GM21528 (cell line): ENCODE results near the gene ARAP3.
A peak's percentile ranks its signal among the peaks of the same experiment; 100 is the strongest.

Experiments
- ATAC-seq: cut with Tn5 transposase; IDR thresholded peaks from one replicate; pipeline ENCODE4 v1.9.1; 2021; ENCODE audit warnings: mild to moderate bottlenecking, moderate library complexity; ENCODE audit not compliant: unreplicated experiment, low FRiP score

Gene ARAP3

DNA sequence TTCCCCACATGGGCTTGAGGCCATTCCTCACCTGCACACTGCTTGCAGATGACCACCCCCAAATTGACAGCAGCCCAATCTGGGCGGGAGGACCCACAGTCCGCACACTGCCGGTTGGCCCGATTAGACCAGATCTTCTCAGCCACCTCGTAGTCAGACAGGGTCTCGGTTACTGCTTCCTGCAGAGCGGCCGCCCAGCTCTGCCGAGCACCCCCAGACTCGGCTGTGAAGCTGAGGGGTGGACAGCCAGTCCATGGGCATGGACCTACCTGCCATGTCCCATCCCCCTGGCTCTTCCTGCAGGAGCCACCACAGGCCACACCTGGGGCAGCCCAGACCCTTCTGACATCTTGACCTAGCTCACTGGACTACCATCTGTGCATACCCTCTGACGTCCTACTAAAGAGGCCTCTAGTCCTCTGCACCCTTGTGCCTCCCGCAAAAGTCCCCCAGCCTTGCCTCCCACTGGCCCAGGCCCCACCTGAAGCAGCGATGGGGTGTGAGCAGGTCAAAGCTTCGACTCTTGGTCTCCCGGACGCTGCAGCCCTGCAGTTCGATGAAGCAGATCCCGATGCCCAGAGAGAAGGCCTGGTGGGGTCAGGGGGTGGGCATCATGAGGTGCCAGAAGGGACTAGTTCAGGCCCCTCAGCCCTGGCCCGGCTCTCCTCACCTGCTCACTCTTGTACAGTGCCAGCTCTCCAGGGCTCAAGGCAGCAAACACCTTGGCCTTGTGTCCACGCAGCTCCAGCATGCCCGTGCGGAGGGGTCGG lies 9.8 kb downstream of the ARAP3 start:
- no peak for ATAC-seq

DNA sequence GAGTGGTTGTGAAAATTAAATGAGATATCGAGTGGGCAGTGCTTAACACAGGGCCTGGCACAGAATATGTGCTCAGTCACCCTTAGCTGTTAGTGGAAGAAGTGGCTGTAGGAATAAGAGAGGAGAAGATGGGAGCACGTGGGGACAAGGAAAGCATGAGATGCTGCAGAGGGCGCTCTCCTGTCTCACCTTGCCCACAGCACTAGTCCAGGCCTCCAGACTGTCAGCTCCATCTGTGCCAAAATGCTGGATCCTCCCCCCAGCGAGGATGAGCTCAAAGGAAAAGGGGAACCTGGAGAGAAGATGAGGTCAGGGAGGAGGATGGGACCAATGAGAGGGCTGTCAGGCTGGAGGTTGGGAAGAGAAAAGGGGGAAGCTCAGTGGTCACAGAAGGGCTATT lies 12.5 kb downstream of the ARAP3 start:
- no peak for ATAC-seq

DNA sequence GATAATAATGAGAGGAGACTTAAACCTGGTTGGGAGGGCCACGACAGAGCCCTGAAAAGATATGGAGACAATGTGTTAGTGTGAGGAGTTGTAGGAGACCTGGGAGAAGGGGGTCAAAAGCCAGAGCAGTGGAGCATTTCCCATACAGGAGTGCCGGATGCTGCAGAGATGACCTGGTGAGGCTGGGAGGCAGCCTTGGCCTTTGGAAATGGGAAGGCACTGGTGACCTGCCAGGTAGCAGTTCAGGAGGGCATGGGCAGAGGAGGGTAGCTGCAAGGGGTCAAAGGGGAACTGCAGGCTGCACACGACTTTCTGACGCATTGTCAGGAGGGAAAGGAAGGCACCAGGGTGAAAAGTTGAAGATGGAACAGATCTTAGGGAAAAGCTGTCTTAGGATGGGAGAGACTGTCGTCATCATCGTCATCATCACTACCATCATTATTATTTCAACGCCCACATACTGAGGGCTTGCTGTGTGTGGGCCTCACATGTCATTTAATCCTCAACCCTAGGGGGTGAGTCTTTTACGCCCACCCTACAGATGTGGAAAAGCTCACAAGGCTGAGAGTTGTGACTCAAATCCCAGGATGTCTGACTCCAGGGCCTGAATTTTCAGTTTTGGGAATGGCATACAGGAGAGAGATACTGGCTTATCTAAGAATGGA lies 13.3 kb downstream of the ARAP3 start:
- ATAC-seq = no peak

DNA sequence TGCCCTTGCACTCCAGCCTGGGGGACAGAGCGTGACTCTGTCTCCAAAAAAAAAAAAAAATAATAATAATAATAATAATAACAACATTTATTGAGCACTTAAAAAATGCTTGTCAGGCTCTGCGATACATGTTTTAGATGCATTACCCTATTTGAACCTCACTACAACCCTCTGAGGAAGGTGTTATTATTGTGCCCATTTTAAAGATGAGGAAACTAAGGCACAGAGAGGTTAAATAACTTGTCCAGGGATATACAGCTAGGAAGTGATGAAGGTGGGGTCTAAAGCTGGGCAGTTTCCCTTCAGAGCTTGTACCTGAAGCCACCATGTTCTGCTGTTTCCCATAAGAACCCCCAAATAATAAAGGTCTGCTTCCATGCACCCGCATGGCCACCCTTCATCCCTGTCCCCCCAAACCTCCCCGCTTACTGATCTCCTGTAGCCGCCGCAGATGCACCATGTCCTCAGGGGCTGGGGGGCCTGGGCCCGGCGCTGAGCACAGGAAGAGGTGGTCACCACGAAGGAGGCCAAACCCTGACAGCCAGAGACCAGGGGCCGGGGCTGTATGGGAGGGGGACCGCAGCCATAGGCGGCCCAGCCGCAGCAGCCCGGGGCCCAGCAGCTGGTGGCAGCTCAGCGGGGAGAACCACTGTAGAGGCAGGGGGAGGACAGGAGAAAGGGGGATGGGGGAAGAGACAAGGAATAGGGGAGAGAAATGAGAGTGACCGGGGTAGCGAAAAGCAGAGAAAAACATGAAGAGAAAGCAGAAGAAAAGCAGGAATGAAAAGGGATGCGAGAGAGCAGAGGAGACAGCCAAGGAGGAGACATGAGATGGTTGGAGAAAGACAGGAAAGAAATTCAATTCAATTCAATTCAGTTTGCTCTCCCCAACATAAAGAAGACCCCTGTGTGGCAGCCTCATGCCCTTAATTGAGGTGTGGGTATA lies 15.8 kb downstream of the ARAP3 start:
- no peak for ATAC-seq

DNA sequence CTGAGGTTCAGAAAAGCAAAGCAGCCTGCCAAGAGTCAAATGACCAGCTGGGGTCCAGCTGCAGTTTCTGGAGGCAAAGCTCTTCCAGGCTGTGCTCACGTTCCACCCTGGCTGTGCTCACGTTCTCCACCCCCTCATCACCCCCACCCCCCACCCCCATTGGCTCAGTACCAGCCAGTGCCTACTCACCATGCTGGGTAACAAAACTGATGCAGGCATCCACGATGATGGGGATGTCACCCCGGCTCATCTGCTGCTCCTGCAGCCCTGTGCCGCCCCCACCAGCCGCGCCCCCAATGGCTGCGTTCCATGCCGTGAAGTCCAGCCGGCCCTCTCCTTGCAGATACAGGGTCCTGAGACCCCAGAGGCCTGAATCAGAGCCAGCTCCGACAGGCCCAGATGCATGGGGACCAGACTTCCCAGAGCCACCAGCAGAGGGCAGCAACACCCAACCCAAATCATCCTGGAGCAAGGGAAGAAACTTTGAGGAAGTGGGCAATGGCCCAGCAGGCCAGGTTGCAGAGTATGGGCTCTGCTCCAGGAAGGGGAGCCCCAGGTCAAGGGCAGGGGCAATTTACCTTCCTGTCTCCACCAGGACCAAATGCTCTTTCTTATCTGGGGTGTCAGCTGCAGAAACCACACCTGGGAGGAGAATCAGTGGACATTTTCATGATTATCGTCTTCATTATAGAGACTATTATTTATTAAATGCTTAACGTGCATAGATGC lies 17.1 kb downstream of the ARAP3 start:
- peak; percentile 91 for ATAC-seq

DNA sequence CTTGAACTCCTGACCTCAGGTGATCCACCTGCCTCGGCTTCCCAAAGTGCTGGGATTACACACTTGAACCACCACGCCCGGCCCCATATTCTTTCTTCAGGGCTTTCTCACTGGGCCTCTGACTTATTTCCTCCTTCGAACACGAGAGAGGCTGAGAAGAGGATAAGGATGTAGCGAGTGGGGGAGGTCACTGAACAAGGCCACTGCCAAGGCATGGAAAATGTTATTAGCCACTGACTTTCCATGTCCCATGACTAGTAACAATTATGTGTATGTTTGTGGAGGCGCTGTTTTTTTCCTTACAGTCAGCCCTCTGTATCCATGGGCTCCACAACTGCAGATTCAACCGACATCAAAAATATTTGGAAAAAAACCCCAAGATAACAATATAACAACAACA lies 18.5 kb downstream of the ARAP3 start:
- ATAC-seq = no peak

DNA sequence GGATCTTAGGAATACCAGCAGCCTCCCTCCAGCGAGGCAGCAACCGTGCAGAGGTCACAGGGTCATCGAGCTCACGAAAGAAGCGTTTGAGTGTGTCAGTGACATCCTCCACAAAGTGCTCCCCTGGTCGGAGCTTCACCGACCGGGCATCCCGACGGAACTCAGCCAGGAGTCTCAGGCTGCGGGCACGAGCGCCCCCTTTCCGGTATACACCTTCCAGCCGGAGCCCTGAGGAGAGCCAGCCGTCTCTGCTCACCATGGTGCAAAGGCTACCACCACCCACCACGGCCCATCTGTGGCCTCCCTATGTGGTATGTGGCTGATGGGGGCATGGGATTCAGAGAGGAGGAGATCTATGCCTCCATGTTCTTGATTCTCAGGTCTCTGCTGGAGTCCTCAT lies 20.0 kb downstream of the ARAP3 start:
- ATAC-seq = no peak

DNA sequence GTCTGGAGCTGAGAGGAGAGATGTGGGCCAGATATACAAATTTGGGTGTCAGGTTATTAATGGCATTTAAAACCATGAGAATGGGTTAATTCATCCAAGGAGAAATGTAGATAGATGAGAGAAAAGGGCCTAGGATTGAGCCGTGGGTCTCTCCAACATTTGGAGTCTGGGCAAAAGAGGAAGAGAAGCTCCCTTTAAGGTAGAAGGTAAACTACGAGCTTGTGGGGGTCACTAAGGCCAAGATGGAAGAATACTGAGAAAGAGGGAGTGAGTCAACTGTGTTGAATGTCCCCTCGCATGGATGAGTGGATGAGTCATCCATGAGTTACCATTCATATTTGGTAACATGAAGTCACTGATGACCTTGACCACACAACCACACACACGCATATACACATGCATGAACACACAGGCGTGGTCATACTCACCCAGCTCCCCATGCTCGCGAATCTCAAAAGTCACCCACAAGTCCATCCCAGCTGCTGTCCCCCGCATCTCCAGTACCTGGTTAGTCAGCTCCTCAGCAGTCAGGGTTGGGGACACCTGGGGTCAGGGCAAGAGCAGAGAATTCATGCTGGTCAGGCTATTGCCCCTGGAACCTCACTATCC lies 24.0 kb downstream of the ARAP3 start:
- no peak for ATAC-seq

DNA sequence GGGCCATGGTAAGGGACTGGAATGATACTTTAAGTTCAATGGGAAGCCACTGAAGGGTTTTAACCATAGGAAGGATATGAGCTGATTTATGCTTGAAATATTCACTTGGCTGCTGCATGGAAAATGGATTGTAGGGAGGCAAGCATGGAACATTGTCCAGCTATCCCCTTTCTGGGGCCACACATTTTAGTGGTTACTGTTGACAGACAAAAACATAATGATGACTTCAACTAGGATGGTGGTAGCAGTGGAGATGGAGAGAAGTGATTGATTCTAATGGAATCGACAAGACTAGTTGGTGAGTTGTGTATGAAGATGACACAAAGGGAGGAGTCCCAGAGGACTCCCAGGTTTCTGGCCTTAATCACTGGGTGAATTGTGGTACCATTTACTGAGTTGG lies 24.6 kb downstream of the ARAP3 start:
- ATAC-seq = no peak

DNA sequence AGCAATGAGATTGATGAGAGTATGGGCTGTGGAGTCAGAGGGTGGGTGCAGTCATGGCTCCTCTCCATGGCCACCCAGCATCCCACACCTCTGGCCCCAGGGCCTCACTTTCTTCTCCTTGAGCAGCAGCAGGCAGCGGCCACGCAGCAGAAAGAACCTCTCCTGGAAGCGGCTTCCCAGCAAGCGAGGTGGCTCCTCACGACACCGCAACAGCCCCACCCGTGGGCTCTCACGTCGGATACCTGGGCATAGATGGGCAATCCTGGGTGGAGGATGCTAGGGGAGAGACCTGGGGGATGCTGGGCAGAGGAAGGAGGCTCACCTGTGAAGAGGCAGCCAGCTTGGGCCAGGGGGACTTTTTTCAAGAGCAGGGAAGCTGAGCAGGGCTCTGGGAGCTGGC lies 25.6 kb downstream of the ARAP3 start:
- no peak for ATAC-seq

DNA sequence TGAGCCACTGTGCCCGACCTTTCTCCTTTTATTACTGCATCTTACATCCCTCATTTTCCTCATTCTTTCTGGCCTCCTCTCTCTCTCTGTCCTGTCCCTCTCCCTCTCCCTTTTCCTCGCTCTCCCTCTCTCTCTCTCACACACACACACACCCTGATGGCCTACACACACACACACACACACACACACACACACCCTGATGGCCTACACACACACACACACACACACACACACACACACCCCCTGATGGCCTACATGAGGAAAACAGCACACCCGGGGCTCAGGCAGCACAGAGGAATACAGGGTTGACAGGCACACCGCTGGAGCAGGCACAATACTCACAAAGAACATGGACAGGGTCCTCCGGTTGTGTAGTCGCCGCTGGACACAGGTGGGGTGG lies 27.0 kb downstream of the ARAP3 start:
- ATAC-seq = no peak

DNA sequence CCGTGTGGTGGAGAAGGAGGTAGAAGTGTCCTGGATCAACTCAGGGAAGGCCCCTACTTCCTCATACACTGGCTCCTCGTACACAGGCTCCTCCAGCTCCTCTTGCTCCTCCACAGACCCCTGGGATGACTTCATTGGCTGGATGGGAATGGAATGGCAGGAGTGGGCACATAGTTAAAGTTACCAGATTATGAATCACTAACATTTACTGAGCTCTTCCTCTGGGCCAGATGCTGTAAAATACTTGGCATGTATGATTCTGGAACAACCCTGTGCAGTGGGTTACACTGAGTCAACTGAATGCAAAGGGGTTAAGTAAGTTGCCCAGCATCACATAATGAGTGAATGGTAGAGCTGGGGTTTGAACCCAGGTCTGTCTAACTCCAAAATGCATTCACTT lies 27.7 kb downstream of the ARAP3 start:
- ATAC-seq = no peak

DNA sequence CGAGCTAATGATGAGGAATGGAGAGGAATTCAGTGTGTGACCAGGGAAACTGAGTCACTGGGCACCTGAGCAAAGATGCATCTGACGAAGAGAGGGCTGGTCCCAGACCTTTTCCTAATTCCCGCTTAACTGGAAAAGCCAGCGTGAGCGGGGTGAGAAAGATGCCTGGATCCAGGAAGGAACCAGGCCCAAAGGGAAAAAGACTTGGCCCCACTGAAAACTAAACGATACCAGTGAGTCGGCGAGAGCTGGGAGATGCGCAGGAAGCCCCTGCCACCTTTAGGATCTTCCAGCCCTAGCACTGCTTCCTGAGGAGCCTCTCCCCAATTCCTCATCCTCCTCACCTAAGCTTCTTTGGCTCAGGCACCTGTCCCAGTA lies 30.3 kb downstream of the ARAP3 start:
- no peak for ATAC-seq

DNA sequence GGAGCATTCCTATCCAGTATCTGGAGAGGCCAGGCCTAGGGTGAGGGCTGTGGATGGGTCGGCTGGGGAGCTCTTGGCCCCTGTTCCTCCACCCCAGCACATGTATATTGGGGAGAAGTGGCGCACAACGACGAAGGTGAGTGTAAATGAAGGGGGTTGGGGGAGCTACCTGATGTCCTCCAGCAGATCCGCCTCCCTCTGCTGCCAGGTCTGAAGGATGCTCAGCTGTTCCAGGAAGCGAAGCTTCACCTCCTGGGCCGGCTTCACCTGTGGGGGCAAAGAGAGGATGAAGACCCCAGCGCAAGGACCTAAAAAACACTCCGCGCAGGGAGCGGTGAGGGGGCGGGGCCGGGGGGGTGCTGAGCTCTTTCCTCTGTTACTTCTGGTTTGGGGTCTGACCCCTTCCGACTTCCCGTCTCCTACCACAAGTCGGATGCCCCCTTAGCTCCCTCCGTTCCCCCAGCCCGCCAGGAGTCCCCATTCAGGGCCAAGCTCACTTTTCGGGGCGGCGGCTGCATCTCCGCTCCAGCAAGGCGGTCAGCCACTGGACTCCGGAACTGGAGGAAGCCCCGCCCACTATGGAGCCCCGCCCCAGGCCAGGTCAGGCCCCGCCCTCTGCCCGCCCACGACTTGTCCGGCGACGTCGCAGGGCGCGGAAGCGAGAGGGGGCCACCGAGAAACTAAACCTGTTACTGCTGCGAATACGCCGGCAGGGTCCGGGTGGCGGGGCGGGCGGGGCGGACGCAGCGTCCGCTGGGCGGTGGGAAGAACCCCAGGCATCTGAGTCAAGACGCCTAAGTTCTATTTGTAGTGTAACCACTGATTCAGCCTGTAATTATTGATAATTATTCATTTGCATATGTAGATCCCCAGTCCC lies 30.9 kb downstream of the ARAP3 start, which contains the start of gene FCHSD1:
Gene FCHSD1 (minus strand): TSS at position 568 of the 877 bp plus-strand sequence. CDS start 50 bp downstream, at position 518.
- ATAC-seq = peak; percentile 95

DNA sequence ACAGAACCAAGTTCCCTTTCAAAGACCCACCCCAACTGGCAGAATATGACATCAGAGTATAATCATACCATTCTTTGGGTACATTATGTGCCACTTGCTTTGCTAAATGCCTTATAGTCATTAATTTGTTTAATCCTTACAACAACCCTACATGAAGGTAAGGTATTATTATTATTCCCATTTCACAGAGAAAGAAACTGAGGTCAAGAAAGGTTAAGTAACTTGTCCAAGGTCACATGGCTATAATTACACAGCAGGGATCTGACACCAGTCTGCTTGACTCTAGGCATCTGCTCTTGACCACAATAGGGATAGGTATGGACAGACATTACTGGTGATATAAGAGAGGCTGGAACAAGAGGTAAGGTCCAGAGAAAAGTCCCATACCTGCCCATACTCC lies 32.1 kb downstream of the ARAP3 start:
- ATAC-seq = no peak

DNA sequence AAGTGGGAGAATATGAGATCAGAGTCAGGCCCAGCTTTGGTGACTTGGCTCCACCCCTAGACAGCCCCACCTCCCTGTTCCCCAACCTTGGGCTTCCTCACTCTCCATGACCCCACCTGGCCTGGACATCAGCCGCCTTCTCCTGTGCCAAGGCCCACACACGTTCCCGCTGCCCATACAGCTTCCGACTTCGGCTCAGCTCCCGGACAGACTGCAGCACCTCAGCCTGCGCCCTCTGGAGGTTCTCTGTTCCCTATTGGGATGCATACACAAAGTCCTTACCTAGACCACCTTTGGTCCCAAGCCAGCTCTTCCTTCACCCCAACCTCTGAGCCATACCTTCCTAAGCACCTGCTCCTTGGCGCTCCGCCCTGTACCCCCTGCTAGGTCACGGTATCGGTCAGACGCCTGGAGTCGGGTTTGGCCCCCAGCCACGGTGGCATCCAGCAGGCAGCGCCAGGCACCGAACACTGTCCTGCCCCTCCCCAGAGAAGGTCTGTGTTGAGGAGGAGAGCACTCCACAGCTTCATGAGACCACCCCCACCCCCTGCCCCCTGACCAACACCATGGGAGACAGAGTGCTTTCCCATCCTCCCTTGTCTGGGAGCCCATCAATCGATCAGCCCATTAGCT lies 32.9 kb downstream of the ARAP3 start:
- no peak for ATAC-seq

DNA sequence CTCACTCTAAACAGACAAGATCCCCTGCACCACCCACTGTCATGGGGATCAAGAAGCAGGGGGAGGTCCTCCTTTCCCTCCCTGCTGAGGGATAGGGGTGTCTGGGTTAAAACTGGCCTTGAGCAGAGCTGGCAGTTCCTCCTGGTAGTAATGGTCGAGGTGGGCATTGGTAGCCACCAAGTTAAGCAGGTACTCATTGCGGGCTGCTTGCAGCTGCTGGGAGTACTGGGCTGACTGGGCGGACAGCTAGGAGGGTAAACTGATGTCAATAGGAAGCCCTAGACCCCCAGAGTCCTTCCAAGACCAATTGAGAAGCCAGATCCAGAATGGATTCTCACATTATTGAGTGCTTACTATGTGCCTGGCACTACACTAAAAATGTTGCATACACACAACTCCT lies 34.2 kb downstream of the ARAP3 start:
- ATAC-seq = no peak

DNA sequence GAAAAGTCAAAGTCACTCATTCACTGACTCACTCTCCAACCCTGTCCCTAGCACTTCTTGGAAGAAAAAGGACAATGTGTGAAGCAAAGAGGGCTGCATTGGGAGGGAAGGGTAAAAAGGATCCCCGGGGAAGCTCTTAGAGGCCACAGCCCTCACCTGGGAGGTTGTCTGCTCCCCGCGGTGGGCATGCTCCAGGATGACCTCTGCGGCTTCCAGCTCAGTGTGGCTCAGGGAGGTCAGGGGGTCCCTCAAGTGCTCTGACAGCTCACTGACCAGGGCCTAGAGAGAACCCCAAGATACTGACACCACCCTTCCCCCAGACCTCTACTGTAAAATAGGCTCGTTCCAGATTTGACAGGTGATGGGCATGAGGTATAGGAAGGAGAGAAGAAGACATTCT lies 34.8 kb downstream of the ARAP3 start:
- ATAC-seq = no peak

DNA sequence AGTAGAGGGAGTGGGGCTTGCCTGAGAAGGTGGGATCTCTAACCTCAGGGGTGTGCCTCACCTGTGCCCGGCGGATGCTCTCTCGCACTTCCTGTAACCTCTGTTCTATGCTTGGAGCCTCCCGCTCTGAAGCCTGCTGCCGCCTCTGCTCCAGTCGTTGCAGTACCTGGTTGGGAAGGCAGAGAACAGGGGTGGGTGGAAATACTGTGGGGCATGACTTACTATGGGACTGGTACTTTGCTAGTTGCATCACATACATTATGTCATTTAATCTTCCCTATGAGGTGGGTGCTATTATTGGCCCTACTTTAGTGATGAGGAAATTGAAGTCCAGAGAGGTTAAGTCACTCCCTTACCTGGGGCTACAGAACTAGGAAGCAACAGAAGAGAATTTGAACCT lies 36.0 kb downstream of the ARAP3 start:
- no peak for ATAC-seq
